HG02884 (cell line): ENCODE measurements around the gene MRPL21.
A peak's percentile ranks its signal among the peaks of the same experiment; 100 is the strongest.

Source experiments
- ATAC-seq: cut with Tn5 transposase; IDR thresholded peaks from one replicate; pipeline ENCODE4 v1.9.1; 2021; ENCODE audit warnings: mild to moderate bottlenecking, moderate library complexity; ENCODE audit not compliant: unreplicated experiment

MRPL21 gene

GRCh38 chr11:68903288-68904247 lies at the start of gene MRPL21, which contains the start of gene IGHMBP2:
TSS of gene MRPL21 (minus strand) at chr11:68903832. CDS start at chr11:68903810, 22 bp downstream.
TSS of gene IGHMBP2 (plus strand) at chr11:68903891. CDS start at chr11:68903953, 62 bp downstream.
- ATAC-seq = peak; percentile 82

- ATAC-seq = no peak
These were observed 47.1 kb upstream of the MRPL21 start for GRCh38 chr11:68950762-68951161.

GRCh38 chr11:68950270-68950669 lies 46.6 kb upstream of the MRPL21 start:
- no peak for ATAC-seq

- no peak for ATAC-seq
These were observed 45.3 kb upstream of the MRPL21 start for GRCh38 chr11:68948935-68949334.

- no peak for ATAC-seq
These were observed 44.9 kb upstream of the MRPL21 start for GRCh38 chr11:68948496-68948895.

GRCh38 chr11:68947151-68947550 lies 43.5 kb upstream of the MRPL21 start:
- ATAC-seq = no peak

- ATAC-seq = no peak
These were observed 42.9 kb upstream of the MRPL21 start for GRCh38 chr11:68946416-68947090.

GRCh38 chr11:68942751-68943271 lies 39.2 kb upstream of the MRPL21 start:
- no peak for ATAC-seq

- no peak for ATAC-seq
These were observed 38.5 kb upstream of the MRPL21 start for GRCh38 chr11:68942095-68942620.

GRCh38 chr11:68941324-68942094 lies 37.9 kb upstream of the MRPL21 start:
- ATAC-seq = no peak

GRCh38 chr11:68940651-68941323 lies 37.2 kb upstream of the MRPL21 start:
- ATAC-seq = no peak

GRCh38 chr11:68939583-68940555 lies 36.2 kb upstream of the MRPL21 start:
- no peak for ATAC-seq

GRCh38 chr11:68938816-68939582 lies 35.4 kb upstream of the MRPL21 start:
- no peak for ATAC-seq

- ATAC-seq = no peak
These were observed 34.5 kb upstream of the MRPL21 start for GRCh38 chr11:68938088-68938487.

GRCh38 chr11:68936676-68937620 lies 33.3 kb upstream of the MRPL21 start:
- no peak for ATAC-seq

GRCh38 chr11:68936358-68936636 lies 32.7 kb upstream of the MRPL21 start:
- ATAC-seq = no peak
